HG02981 (cell line): Measurements from ENCODE around the gene CFAP99.
"Not testable (repeated sequence)": the region's sequence is repeated elsewhere in the genome, so short reads cannot be mapped to it uniquely, and the experiment has no call there.

Experiments
- ATAC-seq: cut with Tn5 transposase; IDR thresholded peaks from one replicate; pipeline ENCODE4 v1.9.1; 2021; ENCODE audit warnings: mild to moderate bottlenecking, moderate library complexity; ENCODE audit not compliant: unreplicated experiment

CFAP99 gene

DNA sequence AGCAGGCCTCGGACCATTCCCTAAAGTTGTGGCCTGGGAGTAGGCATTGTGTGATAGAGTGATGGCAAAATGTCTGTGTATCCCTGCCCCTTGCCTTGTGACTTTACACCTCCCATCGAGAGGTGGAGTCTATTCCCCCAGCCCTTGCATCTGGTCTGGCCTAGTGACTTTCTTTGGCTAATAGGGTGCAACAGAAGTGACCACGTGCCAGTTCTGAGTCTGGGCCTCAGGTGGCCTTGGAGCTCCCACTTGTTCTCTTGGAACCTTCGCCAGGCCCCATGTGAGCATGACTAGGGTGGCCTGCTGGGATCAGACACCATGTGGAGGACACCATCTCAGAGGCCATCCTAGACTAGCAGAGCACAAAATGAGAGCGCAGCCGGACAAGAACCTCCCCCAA lies 46.3 kb downstream of the CFAP99 start:
- no peak for ATAC-seq

DNA sequence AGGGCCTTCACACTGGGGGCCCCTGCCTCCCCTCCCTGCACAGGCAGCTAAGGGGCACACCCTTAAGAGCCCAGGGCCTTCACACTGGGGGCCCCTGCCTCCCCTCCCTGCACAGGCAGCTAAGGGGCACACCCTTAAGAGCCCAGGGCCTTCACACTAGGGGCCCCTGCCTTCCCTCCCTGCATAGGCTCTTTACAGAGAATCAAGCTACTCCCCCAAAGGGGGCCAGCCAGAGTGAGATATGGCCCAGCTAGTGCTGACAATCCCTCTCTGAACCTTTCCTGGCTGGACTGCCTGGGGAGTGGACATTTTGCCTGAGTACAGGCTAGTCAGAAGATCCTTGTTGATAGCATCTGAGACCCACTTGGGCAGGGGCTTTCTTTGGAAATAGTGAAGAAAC lies 46.8 kb downstream of the CFAP99 start:
- ATAC-seq: not testable (repeated sequence)

DNA sequence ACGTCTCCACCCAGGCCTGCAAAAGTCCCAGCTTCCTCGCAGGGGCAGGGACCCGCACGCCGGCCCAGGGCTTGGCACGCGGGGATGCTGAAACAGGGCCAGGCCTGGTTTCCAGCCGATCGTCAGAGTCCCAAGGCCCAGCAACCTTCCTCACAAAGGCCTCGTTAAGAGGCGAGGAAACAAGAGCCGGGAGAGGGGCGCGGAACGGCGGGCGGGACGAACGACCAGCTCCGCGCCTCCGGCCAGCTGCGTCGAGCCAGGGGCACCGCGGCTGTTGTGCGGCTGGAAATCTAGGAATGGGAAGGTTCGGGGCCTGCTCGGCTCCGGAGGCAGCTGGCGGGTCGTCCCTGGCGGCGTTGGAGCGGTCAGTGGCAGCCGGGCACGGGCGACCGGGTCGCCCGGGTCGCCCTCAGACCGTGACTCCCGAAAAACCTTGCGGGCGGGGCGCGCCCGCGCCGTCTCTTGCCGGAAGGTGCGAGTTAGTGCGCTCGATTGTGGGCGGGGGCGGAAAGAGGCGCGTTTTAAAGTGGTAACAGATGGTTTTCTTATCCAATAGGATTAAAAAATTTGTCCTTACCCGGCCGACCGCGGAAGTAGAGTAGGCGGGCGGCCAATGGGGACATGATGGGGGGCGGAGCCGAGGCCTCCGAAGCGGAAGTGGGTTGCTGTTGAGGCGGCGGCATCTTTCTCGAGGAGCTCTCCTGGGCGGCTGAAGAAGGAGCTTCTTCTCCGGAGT lies 49.9 kb downstream of the CFAP99 start, which contains the start of gene RNF4:
RNF4 (plus strand) TSS at position 651 of the 736 bp plus-strand sequence. CDS start 21,388 bp downstream, outside the sequence.
- ATAC-seq: peak; percentile 77

DNA sequence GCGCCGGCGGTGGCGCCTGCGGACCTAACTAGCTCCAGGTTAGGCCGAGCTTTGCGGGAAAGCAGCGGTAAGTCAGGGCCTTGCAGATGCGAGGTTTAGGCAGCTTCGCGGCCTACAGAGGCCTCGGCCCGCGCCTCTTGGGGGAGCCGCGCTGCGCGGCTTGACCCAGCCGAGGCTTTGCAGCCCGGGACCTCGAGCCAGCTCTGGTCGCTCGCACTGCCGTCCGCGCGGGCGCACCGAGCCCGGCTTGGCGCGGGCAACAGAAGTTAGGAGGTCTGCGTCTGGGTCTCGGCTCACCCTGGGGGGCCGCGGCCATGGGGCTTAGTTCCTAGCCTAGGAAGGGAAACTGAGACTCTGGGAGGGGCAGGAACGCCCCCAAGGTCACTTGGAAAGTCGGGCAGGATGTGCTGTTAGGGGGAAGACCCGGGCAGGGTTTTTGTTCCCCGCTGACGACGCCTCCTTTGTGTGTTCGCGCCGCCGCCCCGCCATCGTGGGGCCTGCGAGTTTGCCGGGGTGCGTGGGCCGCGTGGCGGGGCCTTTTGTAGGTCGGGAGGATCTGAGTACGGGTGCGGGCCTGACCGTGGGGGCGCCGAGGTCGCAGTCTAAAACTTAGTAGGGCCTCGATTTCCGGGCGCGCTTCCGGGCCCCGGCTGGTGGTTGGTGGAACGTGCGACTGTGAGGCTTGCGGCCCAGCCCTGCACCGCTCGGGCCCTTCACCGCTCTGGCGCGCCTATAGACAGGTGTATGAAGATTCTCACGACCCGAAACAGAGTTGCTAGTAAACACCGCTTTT lies 50.6 kb downstream of the CFAP99 start:
- peak; percentile 37 for ATAC-seq

DNA sequence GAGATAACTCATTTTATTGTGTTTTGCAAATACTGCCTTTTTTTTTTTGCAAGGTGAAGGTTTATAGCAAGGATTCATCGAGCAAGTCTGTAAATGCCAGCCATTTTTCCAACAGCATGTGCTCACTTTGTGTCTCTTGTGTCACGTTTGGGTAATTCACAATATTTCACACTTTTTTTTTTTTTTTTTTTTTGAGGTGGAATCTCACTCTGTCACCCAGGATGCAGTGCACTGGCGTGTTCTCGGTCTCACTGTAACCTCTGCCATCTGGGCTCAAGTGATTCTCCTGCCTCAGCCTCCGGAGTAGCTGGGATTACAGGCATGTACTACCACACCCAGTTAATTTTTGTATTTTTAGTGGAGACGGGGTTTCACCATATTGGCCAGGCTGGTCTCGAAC lies 52.0 kb downstream of the CFAP99 start:
- ATAC-seq: no peak

DNA sequence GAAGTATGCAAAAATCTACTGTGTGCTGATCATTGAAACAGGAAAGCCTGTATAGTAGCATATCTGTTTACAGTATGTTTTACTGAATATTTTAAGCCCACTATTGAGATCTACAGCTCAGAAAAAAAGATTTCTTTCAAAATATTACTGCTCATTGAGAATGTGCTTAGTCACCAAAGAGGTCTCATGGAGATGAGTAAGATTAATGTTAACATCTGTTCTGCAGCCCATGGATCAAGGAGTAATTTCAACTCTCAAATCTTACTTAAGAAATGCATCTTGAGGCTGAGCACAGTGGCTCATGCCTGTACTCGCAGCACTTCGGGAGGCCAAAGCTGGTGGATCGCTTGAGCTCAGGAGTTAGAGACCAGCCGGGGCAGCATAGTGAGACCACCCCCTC lies 53.4 kb downstream of the CFAP99 start:
- ATAC-seq: no peak

DNA sequence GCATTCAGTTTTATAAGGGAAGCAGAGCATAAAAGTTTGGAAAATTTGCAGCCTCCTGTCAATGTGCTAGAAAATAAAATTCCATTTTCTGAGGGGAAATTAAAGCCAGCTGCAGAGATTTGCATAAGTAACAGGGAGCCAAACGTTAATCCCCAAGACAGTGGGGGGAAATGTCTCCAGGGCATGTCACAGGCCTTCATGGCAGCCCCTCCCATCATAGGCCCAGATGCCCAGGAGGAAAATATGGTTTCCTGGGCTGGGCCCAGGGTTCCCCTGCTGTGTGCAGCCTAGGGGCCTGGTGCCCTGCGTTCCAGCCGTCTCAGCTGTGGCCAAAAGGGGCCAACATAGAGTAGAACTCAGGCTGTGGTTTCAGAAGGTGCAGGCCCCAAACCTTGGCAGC lies 59.5 kb downstream of the CFAP99 start:
- ATAC-seq: no peak

DNA sequence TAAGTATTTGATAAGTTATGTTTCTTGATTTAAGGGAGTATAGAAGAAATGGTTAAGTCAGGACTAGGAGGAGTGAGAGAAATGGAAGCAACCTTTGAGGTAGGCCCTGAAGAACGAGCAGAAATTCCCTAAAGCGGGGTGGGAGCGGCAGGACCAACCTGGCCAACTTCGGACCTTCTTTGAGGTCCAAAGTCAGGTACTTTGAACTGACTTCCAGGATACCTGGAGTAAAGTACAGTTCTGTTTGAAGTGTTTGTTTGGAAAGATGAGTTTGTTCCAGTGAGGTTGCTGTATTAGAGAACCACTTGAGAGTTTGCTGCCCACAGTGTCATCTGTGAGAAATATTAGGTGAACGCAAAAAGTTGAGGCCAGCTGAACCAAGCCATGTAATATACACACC lies 61.9 kb downstream of the CFAP99 start:
- ATAC-seq: no peak

DNA sequence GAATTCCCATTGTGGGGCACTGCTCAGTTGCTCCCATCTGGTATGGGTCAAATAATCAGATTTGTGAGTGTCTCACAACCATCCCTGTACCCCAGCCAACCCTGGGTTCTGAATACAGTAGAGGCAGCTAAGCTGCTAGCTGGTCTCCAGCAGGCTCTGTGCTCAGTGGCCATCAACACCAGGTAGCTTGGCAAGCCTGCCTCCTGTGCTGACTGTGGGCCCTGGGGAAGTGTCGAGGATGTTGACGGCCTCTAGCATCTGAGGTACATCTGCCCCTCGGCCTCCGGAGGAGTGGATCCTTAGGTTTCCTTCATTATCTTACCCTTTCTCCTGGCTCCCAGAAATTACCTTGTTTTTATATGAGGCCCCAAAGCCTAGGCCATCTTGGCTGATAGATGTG lies 63.4 kb downstream of the CFAP99 start:
- ATAC-seq: no peak

DNA sequence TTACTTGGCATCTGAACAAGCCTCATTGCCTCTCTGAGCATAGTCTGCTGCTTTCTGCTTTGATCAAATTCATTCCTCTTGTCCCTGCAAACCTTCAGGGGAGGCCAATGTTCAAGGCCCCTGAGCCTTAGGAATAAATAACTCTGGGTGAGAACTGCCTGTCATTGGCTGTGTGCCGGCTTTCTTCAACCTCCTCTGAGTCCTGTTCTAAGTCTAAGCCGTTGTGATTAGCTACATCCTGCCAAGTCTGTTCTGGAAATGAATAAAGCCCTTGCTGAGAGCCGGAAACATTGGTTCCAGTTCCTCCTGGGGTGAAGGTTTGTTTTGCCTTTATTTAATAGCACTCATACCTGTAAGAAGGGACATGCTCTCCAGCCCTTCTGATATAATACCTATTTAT lies 63.9 kb downstream of the CFAP99 start:
- peak; percentile 63 for ATAC-seq

DNA sequence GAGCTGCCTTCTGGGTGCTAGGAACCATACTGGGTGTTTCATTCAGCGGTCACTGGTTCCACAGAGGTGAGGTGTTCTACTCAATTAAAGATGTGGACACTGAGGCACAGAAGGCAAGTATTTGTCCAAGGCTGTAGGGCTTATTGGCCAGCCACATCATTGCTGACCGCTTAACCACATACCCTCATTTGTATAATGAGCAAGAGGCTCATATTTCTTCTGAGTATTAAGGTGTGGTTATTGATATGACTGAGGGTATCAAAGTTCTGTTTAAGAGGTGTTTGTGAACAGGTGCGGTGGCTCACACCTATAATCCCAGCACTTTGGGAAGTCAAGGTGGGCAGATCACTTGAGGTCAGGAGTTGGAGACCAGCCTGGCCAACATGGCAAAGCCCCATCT lies 64.5 kb downstream of the CFAP99 start:
- ATAC-seq: no peak

DNA sequence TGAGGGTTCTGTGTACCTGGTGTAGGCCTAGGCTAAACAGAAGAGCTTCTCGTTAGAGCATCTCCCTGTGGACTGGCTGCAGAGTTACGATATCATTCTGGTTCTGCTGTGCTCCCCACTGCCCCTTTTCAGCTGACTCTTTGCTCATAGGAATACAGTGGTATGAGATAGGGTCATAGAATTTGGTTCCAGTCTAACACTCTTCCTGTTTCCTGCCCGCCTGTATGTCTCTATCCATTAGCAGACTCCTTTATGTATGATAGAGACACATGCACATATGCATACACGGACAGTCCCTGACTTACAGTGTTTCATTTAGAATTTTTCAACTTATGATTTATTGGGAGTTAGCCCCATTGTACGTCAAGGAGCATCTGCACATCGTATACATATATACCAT lies 65.4 kb downstream of the CFAP99 start:
- ATAC-seq: no peak

DNA sequence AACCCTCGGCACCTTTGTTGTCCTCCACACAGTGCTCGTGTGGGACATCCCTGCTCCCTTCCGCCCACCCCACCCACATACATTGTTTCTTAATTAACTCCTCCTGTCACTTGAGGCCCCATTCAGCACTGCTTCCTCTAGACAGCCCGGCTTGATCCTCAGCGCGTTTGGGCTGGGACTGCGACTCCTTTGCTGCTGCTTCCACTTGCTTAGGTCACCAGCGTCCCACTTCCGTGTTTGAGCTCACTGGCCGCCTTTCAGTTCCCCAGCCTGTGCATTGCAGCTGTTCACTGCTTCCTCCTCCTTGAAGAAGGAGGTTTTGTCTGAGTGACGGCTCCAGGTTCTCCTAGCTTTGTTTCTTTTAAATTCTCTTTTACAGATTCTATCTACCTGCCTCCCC lies 66.2 kb downstream of the CFAP99 start:
- ATAC-seq: peak; percentile 66

DNA sequence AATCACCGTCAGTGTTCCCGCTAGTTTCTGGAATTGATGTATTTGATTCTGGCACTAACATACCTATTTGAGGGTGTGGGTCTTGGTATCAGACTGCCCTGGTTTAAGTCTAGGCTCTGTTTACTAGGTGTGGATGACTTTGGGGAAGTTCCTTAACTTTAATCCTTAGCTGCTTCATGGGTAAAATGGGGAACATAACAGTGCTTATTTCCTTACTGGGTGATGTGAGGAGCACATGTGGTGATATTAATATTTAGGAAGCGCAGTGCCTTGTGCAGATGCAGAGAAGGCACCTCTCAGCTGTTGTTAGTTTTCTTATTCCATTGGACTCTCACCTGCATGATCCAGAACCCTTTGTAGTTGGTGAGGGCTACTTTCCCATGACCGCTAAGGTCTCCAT lies 67.2 kb downstream of the CFAP99 start:
- ATAC-seq: no peak

DNA sequence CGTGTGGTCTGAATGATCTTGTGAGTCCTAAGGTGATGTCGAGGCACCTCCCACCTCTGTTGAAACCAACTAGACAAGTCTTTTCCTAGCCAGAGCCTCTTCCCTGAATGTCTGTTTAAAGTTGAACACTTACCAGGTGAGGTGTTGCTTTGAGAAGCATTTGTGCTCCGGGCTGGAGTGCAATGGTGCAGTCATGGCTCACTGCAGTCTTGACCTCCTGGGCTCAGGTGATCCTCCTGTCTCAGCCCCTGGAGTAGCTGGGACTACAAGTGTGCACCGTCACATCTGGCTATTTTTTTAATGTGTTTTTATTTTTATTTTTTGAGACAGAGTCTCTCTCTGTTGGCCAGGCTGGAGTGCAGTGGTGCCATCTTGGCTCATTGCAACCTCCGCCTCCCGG lies 68.2 kb downstream of the CFAP99 start:
- ATAC-seq: no peak

DNA sequence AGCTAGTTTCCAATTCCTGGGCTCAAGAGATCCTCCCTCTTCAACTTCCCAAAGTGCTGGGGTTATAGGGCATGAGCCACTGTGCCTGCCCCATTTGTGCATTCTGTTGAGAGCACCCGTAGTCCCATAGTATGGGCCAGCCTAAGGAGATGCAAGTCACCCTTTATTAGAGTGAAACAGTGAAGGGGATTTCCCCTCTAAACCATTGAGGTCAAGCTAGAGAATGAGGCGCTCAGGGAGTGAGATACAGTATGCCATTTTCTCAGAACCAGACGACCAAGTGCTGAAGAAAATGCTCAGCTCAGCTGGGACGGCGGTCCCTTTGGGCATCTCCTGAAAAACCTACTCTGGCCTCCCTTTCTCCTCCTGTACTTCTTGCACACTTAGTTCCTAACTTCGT lies 68.9 kb downstream of the CFAP99 start:
- ATAC-seq: peak; percentile 55

DNA sequence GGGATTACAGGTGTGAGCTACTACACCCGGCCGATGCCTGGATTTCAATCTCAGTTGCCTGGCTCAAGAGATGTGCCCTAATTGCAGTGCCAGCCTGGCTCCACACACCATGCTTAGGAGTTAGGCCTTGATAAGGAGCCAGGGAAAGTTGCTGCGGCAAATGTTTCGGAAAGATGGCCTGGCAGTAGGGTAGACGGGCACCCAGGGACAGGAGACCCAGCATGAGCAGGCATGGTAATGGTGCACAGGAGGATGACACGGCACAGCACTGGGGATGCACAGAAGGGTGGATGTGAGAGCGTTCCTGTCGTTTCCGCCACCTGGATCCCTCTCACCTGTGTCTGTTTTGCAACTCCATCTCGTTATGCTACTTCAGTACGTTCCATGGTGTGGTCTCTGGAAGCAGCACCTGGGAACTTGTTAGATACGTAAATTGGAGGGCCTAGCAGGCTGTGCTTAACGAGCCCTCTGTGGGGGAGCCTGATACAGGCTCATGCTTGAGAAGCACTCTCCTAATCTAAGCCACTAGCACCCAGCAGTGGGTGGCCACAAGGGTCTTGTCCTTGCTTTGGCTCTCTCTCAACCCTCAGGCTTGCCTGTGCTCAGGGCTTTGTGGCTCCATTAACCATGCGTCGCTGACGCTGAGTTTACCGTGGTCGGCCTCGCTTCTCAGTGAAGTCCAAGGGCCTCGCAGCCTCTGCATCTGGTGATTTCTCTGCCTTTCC lies 70.5 kb downstream of the CFAP99 start:
- ATAC-seq: no peak

DNA sequence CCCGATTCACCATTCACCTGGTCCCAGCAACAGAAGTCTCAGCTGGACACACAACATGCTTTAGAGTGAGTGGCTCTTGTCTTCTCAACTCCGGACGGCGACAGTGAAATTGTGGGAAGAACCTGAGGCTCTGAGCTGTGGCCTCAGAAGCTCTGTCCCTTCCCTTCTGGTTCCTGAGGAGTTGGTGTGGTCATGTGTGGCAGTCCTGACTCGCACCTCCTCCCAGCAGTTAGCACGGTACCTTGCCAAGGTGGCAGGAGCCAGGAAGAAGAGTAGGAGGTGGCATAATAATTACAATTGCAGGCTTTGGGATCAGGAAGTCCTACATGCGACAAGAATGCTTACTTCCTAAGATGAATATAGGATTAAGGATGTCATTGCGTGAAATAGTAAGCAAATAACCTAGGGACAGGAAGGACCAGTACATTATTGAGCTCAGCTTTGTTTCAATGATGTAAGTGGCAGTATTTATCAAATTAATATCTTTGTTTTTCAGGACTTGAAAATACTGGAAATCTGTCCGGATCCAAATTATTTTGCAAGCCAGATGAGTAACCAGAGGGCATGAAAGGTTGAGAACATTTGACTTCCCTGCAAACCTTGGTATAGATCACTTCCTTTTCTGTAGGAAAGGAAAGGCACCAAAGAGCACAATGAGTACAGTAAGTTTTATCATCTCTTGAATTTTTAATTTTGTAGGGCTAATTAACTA lies 71.2 kb downstream of the CFAP99 start:
- no peak for ATAC-seq

DNA sequence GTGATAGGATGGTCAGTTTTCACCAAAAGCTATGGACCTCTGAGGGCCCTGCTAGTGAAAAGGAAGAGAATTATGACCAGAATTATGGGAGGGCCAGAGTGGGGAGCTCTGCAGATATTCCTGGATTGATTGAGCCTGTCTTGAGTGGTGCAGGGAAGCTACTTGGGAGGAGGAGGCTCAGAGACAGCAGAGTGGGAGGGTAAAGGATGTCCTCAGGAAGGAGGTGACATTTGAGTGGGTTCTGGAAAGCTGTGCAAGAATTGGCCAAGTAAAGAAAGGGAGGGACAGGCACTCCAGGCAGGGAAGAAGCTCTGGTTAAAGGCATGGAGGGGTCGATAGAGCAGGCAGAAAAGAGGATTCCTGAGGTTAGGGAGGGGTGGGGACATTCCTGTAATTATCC lies 74.2 kb downstream of the CFAP99 start:
- no peak for ATAC-seq

DNA sequence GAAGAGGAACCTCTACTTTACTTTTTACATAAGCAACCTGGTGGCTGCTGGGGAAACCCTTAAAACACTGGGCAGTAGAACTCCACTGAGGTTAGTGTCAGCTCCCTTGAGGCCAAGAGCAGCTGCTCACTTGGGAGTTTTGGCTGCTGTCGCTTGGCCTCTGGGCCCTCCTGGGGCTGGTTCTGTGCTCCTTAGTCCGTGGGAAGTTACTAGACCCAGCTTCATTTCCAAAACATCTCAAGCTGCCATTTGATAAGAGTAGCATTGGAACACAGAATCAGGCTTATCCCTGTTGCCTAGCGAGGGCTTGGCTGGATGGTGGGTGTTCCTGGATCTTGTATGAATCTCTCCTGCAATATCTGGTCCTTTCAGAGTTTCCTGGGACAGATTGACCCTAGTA lies 76.2 kb downstream of the CFAP99 start:
- no peak for ATAC-seq

DNA sequence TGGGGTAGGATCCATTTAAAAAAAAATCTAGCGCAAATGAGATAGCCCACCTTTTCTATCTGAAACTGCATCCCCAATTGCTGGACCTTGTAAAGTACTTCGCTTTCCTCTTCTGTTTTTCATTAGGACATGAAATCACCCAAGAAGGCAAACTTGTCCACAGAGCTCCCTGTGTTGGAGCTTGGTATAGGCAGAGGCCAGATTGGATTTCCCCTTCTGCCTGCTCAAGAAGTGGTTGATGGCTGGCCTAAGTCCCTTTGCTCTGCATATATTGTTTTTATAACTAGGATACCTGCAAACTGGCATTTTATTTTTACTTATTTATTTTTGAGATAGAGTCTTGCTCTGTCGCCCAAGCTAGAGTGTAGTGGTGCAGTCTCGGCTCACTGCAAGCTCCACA lies 78.6 kb downstream of the CFAP99 start:
- ATAC-seq: no peak
